CD8-positive, alpha-beta memory T cell (primary cell): Measurements from ENCODE around the gene RASIP1. TPM values are rescaled to one million over a fixed set of nuclear protein-coding genes. Genes with fewer than 3 reads are reported as not detected.
"Not testable (repeated sequence)": the region's sequence is repeated elsewhere in the genome, so short reads cannot be mapped to it uniquely, and the experiment has no call there.

Experiments
- CTCF ChIA-PET: fragments of 350-600 bp; sonication (Branson Sonifier 250); formaldehyde crosslinking; loops from one replicate; lab custom pipeline; 2021; ENCODE audit warnings: antibody characterized with exemption; lab: Charles Lee
- POLR2A ChIA-PET: fragments of 350-600 bp; sonication (Branson Sonifier 250); formaldehyde crosslinking; loops from one replicate; lab custom pipeline; 2021; ENCODE audit warnings: antibody characterized with exemption; lab: Charles Lee
- DNase-seq, 5 donors: peaks; one replicate each; pipeline versions ENCODE4 v3.0.0 to v3.0.0-alpha.2; 2020 to 2022; ENCODE audit warnings: mixed read lengths in 1 of 5
- H3K27ac ChIP-seq: one replicate; pipeline ENCODE4 v1.7.0; 2013; ENCODE audit warnings: low read depth, mild to moderate bottlenecking, low read length, moderate library complexity
- H3K27me3 ChIP-seq: 2 replicates; pipeline ENCODE4 v1.7.0; 2013; ENCODE audit warnings: low read length, mild to moderate bottlenecking; ENCODE audit not compliant: insufficient read depth, poor library complexity, severe bottlenecking
- H3K36me3 ChIP-seq: 2 replicates; pipeline ENCODE4 v1.7.0; 2013; ENCODE audit warnings: mild to moderate bottlenecking, low read length, moderate library complexity; ENCODE audit not compliant: insufficient read depth
- H3K4me1 ChIP-seq: 2 replicates; pipeline ENCODE4 v1.7.0; 2013; ENCODE audit warnings: mild to moderate bottlenecking, low read length, moderate library complexity; ENCODE audit not compliant: insufficient read depth
- H3K4me3 ChIP-seq: 2 replicates; pipeline ENCODE4 v1.7.0; 2013; ENCODE audit warnings: mild to moderate bottlenecking, low read length
- H3K9me3 ChIP-seq: 2 replicates; pipeline ENCODE4 v1.7.0; 2013; ENCODE audit warnings: mild to moderate bottlenecking, low read length
- H3K27ac Mint-ChIP-seq, 8 donors: one replicate each; pipeline ENCODE4 v1.8.0; 2020 to 2021; ENCODE audit warnings: mixed read lengths in 8 of 8, mild to moderate bottlenecking in 6 of 8, inconsistent platforms in 3 of 8, moderate library complexity in 3 of 8
- H3K27me3 Mint-ChIP-seq, 2 donors: one replicate each; pipeline ENCODE4 v1.8.0; 2020 to 2021; ENCODE audit warnings: mixed read lengths in 2 of 2, mild to moderate bottlenecking in 1 of 2, moderate library complexity in 1 of 2
- H3K36me3 Mint-ChIP-seq, 3 donors: one replicate each; pipeline ENCODE4 v1.8.0; 2020 to 2021; ENCODE audit warnings: mixed read lengths in 3 of 3, inconsistent platforms in 1 of 3, mild to moderate bottlenecking in 1 of 3
- H3K4me1 Mint-ChIP-seq, 3 donors: one replicate each; pipeline ENCODE4 v1.8.0; 2020 to 2021; ENCODE audit warnings: mixed read lengths in 3 of 3, inconsistent platforms in 1 of 3, mild to moderate bottlenecking in 1 of 3
- H3K4me3 Mint-ChIP-seq, 7 donors: one replicate each; pipeline ENCODE4 v1.8.0; 2020 to 2021; ENCODE audit warnings: mixed read lengths in 7 of 7, mild to moderate bottlenecking in 6 of 7, moderate library complexity in 4 of 7, inconsistent platforms in 2 of 7
- H3K9me3 Mint-ChIP-seq, 5 donors: one replicate each; pipeline ENCODE4 v1.8.0; 2020 to 2022; ENCODE audit warnings: mixed read lengths in 5 of 5, mild to moderate bottlenecking in 3 of 5, moderate library complexity in 2 of 5, inconsistent platforms in 1 of 5
- polyA plus RNA-seq: library from polyadenylated mRNA; unstranded; fragments of 300-500 nt; fragmentation: Illumina TruSeq; gene quantifications from one replicate; pipeline ENCODE4 v1.2.3, GENCODE V29; 2021
- total RNA-seq, 2 experiments: library from RNA; stranded (reverse); gene quantifications; one replicate each; pipeline ENCODE4 v1.2.3, GENCODE V29; 2021

Gene RASIP1, protein sequence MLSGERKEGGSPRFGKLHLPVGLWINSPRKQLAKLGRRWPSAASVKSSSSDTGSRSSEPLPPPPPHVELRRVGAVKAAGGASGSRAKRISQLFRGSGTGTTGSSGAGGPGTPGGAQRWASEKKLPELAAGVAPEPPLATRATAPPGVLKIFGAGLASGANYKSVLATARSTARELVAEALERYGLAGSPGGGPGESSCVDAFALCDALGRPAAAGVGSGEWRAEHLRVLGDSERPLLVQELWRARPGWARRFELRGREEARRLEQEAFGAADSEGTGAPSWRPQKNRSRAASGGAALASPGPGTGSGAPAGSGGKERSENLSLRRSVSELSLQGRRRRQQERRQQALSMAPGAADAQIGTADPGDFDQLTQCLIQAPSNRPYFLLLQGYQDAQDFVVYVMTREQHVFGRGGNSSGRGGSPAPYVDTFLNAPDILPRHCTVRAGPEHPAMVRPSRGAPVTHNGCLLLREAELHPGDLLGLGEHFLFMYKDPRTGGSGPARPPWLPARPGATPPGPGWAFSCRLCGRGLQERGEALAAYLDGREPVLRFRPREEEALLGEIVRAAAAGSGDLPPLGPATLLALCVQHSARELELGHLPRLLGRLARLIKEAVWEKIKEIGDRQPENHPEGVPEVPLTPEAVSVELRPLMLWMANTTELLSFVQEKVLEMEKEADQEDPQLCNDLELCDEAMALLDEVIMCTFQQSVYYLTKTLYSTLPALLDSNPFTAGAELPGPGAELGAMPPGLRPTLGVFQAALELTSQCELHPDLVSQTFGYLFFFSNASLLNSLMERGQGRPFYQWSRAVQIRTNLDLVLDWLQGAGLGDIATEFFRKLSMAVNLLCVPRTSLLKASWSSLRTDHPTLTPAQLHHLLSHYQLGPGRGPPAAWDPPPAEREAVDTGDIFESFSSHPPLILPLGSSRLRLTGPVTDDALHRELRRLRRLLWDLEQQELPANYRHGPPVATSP
- total RNA-seq (under 1 TPM; 0.20 to 0.22 TPM), polyA plus RNA-seq (0.09 TPM)

DNA sequence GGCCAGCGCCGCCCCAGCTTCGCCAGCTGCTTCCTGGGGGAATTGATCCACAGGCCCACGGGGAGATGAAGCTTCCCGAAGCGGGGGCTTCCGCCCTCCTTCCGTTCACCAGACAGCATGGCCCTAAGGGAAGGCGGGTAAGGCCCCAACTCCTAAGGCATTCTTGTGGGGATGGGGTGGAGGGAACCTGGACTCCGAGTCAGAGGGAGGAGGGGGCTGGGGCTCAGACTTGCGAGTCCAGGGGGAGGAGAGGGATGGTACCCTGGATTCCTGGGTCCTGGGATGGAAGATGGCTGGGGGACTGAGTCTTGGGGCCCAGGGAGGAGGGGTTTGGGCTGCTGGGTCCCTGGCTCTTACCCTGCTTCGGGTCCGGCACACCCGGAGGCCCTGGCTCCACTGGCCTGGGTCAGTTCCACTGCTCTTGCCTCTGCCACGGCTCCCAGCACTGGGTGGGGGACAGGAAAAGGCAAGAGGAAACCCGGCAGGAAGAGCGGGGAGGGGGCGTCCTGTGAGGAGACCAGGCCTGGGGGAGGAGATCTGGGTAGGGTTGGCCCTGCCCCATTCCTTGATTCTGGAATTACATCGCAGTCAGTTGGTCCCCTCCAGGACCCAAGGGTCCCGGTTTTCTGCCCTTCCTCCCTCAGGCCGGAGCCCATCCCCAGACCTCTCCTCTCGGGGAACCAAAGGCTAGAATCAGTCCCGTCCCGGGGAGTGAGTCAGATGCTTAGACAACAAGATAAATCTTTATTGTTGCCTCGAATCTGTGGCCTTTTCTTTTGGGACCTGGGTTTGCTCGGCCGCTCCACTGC is at the start of gene RASIP1:
RASIP1 (minus strand) TSS at position 447 of the 809 bp plus-strand sequence; CDS start at position 119, 328 bp downstream.
- ChIA-PET POLR2A (interaction anchor here (1.4 kb wide), 1 partner anchor 20 kb away, joined by 5 read pairs; no protein-coding TSS in a partner anchor), CTCF (interaction anchor here (1.8 to 2.2 kb wide), 2 partner anchors 16 to 94 kb away, joined by 6 to 8 read pairs; partner anchors contain the start of gene CA11)
- Histone ChIP-seq H3K4me1 (peaks cover 31% of the 10 kb centered on the region), H3K36me3 (no peaks in the 10 kb centered on the region), H3K27ac (peak within 1 kb of the TSS; percentile 40), H3K27me3 (no peaks in the 10 kb centered on the region), H3K9me3 (no peaks in the 10 kb centered on the region), H3K4me3 (peak within 1 kb of the TSS; percentile 37)
- Mint-ChIP-seq H3K36me3 (no peaks in the 10 kb centered on the region), H3K4me1 (peaks cover 9 to 21% (median 13%) of the 10 kb centered on the region in 3 donors), H3K4me3 (peak within 1 kb of the TSS in 6 of 7 donors; percentile 26 to 84 (median 44)), H3K27me3 (peaks cover 2 to 10% of the 10 kb centered on the region in 2 donors), H3K9me3 (no peaks in the 10 kb centered on the region), H3K27ac (no peak within 1 kb of the TSS)
- DNase-seq, result peak in 1 of 5 donors; percentile 33

DNA sequence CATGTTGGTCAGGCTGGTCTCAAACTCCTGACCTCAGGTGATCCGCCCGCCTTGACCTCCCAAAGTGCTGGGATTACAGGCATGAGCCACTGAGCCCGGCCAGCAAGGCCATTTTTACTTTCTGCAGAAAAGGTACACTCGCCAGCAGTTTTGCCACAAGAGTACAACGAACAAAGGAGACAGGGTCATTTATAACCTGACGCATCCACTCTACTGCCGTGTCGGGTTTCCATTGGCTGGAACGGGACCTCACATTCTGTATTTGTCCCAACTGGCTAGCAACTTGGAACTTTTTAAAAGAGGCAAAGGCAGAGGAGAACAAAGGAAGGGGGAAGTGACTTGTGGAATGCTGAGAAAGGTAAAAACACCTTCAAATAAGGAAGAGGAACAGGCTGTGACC is 46.9 kb upstream of the RASIP1 start:
- H3K27ac ChIP-seq, H3K36me3 Mint-ChIP-seq, H3K4me1 ChIP-seq, DNase-seq, H3K4me1 Mint-ChIP-seq, H3K27ac Mint-ChIP-seq, H3K36me3 ChIP-seq, H3K4me3 Mint-ChIP-seq, POLR2A ChIA-PET, H3K9me3 Mint-ChIP-seq, H3K4me3 ChIP-seq, H3K9me3 ChIP-seq, H3K27me3 ChIP-seq: not testable (repeated sequence)
- peaks cover 16 to 18% of the 10 kb centered on the region in 2 donors for H3K27me3 Mint-ChIP-seq
- CTCF ChIA-PET, result interaction anchor here (0.6 to 4.5 kb wide), 21 partner anchors 8 to 311 kb away, joined by 3 to 67 read pairs (median 6); partner anchors contain the start of genes CA11, GYS1, HSD17B14 and NUCB1

DNA sequence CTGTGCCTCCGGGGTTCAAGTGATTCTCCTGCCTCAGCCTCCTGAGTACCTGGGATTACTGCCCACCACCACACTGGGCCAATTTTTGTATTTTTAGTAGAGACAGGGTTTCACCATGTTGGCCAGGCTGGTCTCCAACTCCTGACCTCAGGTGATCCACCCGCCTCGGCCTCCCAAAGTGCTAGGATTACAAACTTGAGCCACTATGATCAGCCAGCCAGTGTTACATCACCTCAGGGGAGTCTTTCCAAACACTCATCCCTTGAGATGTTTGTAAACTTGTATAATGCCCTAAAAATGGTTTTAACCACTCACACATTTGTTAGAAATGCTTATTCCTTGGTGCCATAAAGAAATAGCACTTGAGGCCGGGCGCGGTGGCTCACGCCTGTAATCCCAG is 46.0 kb upstream of the RASIP1 start:
- POLR2A ChIA-PET, DNase-seq: not testable (repeated sequence)
- H3K27me3 Mint-ChIP-seq, result peaks cover 17 to 19% of the 10 kb centered on the region in 2 donors

DNA sequence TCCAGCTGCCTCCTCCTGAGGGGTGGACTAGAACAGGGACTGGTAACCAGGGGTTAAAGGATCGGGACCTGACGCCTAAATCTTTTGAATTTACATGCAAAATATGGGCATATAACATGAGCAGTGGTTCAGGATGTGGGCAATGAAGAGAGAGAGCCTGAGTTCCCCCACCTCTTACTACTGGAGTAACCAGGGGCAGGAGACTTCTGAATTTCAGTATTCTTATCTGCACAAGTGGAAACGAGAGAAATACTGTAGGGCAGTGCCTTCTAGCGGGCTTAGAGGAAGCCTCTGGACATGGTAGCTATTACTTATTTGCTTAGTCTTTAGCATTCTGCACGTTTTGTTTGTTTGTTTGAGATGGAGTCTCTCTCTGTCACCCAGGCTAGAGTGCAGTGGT is 44.1 kb upstream of the RASIP1 start:
- no peaks in the 10 kb centered on the region for H3K36me3 Mint-ChIP-seq
- H3K27me3 Mint-ChIP-seq, result peaks cover 17 to 24% of the 10 kb centered on the region in 2 donors
- H3K9me3 Mint-ChIP-seq, result no peaks in the 10 kb centered on the region
- H3K27ac ChIP-seq, result no peak overlapping the region
- H3K36me3 ChIP-seq, result no peaks in the 10 kb centered on the region
- H3K27ac Mint-ChIP-seq, result no peak overlapping the region
- no peaks in the 10 kb centered on the region for H3K27me3 ChIP-seq
- no peak overlapping the region for H3K4me3 Mint-ChIP-seq
- H3K4me1 ChIP-seq, result no peaks in the 10 kb centered on the region
- no peaks in the 10 kb centered on the region for H3K9me3 ChIP-seq
- POLR2A ChIA-PET, result interaction anchor here (0.6 kb wide), 1 partner anchor 348 kb away, joined by 3 read pairs; no protein-coding TSS in a partner anchor
- no peak overlapping the region for H3K4me3 ChIP-seq
- peaks cover 3 to 4% (median 4%) of the 10 kb centered on the region in 3 donors for H3K4me1 Mint-ChIP-seq
- CTCF ChIA-PET, result interaction anchor here (0.6 to 1.8 kb wide), 4 partner anchors 11 to 441 kb away, joined by 3 to 7 read pairs (median 3); partner anchors contain the start of genes GYS1 and RUVBL2
- no peak for DNase-seq

More for the DNA sequence above, 46.0 kb upstream of the RASIP1 start:
- H3K36me3 Mint-ChIP-seq, H3K4me3 Mint-ChIP-seq, H3K27ac Mint-ChIP-seq, H3K4me1 Mint-ChIP-seq, H3K4me3 ChIP-seq, H3K27me3 ChIP-seq, H3K4me1 ChIP-seq, H3K9me3 Mint-ChIP-seq, H3K9me3 ChIP-seq, H3K27ac ChIP-seq, H3K36me3 ChIP-seq: not testable (repeated sequence)
- CTCF ChIA-PET, result interaction anchor here (0.7 to 4.5 kb wide), 3 partner anchors 51 to 192 kb away, joined by 3 to 67 read pairs (median 7); no protein-coding TSS in a partner anchor

DNA sequence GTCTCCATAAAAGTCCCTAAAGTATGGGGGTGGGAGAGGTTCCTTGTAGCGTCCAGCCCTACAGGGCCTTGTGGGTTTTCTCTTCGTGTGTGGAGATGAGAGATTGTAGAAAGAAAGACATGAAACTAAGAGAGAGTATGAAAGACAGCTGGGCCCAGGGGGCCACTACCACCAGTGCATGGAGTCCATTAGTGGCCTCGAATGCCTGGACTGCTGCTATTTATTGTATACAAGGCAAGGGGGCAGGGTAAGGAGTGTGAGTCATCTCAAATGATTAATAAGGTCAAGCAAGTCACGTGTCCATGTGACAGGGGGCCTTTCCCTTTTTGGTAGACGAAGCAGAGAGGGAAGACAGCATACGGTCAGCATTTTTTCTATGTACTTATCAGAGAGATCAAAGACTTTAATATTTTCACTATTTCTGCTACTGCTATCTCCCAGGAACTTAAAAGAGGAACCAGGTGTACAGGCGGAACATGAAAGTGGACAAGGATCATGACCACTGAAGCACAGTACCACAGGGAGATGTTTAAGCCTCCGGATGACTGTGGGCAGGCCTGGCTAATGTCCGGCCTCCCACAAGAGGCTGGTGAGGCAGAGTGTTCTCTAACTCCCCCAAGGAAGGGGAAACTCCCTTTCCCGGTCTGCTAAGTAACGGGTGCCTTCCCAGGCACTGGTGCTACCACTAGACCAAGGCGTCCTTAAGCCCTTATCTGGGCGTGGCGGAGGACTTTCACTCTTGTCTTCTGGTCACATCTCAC is 40.4 kb upstream of the RASIP1 start:
- CTCF ChIA-PET, result interaction anchor here (1.6 kb wide), 1 partner anchor 62 kb away, joined by 5 read pairs; no protein-coding TSS in a partner anchor
- Mint-ChIP-seq H3K9me3 (no peaks in the 10 kb centered on the region), H3K36me3 (no peaks in the 10 kb centered on the region), H3K4me1 (peaks cover 3 to 4% (median 4%) of the 10 kb centered on the region in 3 donors), H3K27me3 (peaks cover 15 to 23% of the 10 kb centered on the region in 2 donors), H3K4me3 (no peak overlapping the region), H3K27ac (no peak overlapping the region)
- peak overlapping the region; percentile 59 for H3K27ac ChIP-seq
- no peaks in the 10 kb centered on the region for H3K4me1 ChIP-seq
- POLR2A ChIA-PET, result interaction anchor here (0.7 kb wide), 1 partner anchor 64 kb away, joined by 6 read pairs; no protein-coding TSS in a partner anchor
- no peaks in the 10 kb centered on the region for H3K9me3 ChIP-seq
- no peaks in the 10 kb centered on the region for H3K36me3 ChIP-seq
- H3K27me3 ChIP-seq, result no peaks in the 10 kb centered on the region
- DNase-seq, result no peak
- H3K4me3 ChIP-seq, result no peak overlapping the region

DNA sequence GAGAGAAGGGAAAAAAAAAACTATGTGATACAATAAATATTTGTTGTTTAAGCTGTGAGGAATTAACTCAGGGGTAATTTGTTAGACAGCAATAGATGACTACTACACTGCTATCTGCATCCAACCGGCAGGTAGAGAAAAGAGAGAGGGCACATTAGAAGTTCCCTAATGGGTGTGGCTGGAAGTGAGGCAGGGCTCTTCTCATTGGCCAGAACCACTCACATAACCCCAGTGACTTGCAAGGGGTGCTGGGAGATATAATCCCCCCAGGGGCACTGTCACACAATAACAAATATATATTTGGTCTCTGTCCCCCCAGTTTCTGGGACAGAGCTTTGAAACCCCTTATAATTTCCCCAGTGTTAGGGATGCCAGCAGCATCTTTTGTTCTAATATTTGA is 39.2 kb upstream of the RASIP1 start:
- no peaks in the 10 kb centered on the region for H3K4me1 ChIP-seq
- DNase-seq, result no peak
- Mint-ChIP-seq H3K27me3 (peaks cover 8 to 13% of the 10 kb centered on the region in 2 donors), H3K27ac (no peak overlapping the region), H3K4me1 (peaks cover 3 to 4% (median 4%) of the 10 kb centered on the region in 3 donors), H3K9me3 (no peaks in the 10 kb centered on the region), H3K4me3 (no peak overlapping the region), H3K36me3 (no peaks in the 10 kb centered on the region)
- H3K36me3 ChIP-seq, result no peaks in the 10 kb centered on the region
- ChIA-PET CTCF (interaction anchor here (1.1 to 1.6 kb wide), 2 partner anchors 8 to 63 kb away, joined by 3 to 5 read pairs; no protein-coding TSS in a partner anchor), POLR2A (no interaction called here)
- no peaks in the 10 kb centered on the region for H3K9me3 ChIP-seq
- H3K4me3 ChIP-seq, result no peak overlapping the region
- H3K27ac ChIP-seq, result no peak overlapping the region
- no peaks in the 10 kb centered on the region for H3K27me3 ChIP-seq
